Measurements from ENCODE around the gene KRTAP9-8.
"Not testable (repeated sequence)": the region's sequence is repeated elsewhere in the genome, so short reads cannot be mapped to it uniquely, and the experiment has no call there.

KRTAP9-8 gene

GRCh38 chr17:41275648-41276190 lies 37.9 kb downstream of the KRTAP9-8 start, which contains the start of gene KRTAP9-7:
KRTAP9-7 (plus strand) TSS chr17:41275698; CDS start chr17:41275698, 0 bp downstream.
- TF ChIP-seq POLR2AphosphoS5 (IDR thresholded peaks at IDR 0.05; ENCODE audit: low read depth, low read length); FOXP2 (optimal IDR thresholded peaks at IDR 0.05; ENCODE audit: borderline replicate concordance, extremely low read depth, extremely low read length, insufficient read depth): not testable (repeated sequence)
- TF ChIP-seq, protein P1, sequence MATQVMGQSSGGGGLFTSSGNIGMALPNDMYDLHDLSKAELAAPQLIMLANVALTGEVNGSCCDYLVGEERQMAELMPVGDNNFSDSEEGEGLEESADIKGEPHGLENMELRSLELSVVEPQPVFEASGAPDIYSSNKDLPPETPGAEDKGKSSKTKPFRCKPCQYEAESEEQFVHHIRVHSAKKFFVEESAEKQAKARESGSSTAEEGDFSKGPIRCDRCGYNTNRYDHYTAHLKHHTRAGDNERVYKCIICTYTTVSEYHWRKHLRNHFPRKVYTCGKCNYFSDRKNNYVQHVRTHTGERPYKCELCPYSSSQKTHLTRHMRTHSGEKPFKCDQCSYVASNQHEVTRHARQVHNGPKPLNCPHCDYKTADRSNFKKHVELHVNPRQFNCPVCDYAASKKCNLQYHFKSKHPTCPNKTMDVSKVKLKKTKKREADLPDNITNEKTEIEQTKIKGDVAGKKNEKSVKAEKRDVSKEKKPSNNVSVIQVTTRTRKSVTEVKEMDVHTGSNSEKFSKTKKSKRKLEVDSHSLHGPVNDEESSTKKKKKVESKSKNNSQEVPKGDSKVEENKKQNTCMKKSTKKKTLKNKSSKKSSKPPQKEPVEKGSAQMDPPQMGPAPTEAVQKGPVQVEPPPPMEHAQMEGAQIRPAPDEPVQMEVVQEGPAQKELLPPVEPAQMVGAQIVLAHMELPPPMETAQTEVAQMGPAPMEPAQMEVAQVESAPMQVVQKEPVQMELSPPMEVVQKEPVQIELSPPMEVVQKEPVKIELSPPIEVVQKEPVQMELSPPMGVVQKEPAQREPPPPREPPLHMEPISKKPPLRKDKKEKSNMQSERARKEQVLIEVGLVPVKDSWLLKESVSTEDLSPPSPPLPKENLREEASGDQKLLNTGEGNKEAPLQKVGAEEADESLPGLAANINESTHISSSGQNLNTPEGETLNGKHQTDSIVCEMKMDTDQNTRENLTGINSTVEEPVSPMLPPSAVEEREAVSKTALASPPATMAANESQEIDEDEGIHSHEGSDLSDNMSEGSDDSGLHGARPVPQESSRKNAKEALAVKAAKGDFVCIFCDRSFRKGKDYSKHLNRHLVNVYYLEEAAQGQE (IDR thresholded peaks at IDR 0.05; ENCODE audit: insufficient read depth in 1 of 2, low read depth in 2 of 2, low read length in 2 of 2), result not testable (repeated sequence)

GRCh38 chr17:41278176-41278955 lies 40.6 kb downstream of the KRTAP9-8 start:
- no peak for TF ChIP-seq FOXP2 (optimal IDR thresholded peaks at IDR 0.05; ENCODE audit: borderline replicate concordance, extremely low read depth, extremely low read length, insufficient read depth)
- TF ChIP-seq, protein P1 (IDR thresholded peaks at IDR 0.05; ENCODE audit: insufficient read depth in 1 of 2, low read depth in 2 of 2, low read length in 2 of 2), result no peak
- no peak for TF ChIP-seq SIN3A (IDR thresholded peaks at IDR 0.05; ENCODE audit: borderline replicate concordance, insufficient read depth, low read length)

DNA sequence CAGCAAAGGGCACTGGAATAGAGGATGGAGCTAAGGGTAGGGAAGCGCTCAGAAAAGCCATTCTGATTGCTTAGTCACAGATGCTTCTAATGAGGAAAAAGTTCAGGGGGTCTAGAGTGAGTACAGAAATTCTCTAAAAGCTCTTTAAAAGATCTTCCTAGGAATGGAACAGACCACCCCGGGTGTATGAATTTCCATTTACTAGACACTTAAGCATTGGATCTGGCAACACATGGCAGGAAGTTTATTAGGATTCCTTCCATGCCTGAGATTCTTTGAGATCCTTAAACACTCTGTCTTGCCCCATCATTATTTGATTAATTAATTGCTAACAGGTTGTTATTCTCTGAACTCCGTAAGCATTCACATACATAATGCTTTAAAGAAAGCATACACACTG lies 46.2 kb downstream of the KRTAP9-8 start:
- no peak for TF ChIP-seq TAF1 (IDR thresholded peaks at IDR 0.05; ENCODE audit: borderline replicate concordance, insufficient read depth, low read length)
- TF ChIP-seq, protein P1 (IDR thresholded peaks at IDR 0.05; ENCODE audit: insufficient read depth in 1 of 2, low read depth in 2 of 2, low read length in 2 of 2), result no peak

GRCh38 chr17:41284546-41284945 lies 46.7 kb downstream of the KRTAP9-8 start:
- TF ChIP-seq SIN3A (IDR thresholded peaks at IDR 0.05; ENCODE audit: borderline replicate concordance, insufficient read depth, low read length) (no peak), TAF1 (IDR thresholded peaks at IDR 0.05; ENCODE audit: borderline replicate concordance, insufficient read depth, low read length) (no peak), POLR2AphosphoS5 (IDR thresholded peaks at IDR 0.05; ENCODE audit: low read depth, low read length) (no peak), FOXP2 (optimal IDR thresholded peaks at IDR 0.05; ENCODE audit: borderline replicate concordance, extremely low read depth, extremely low read length, insufficient read depth) (no peak)
- TF ChIP-seq, protein P1 (IDR thresholded peaks at IDR 0.05; ENCODE audit: insufficient read depth in 1 of 2, low read depth in 2 of 2, low read length in 2 of 2), result no peak

- TF ChIP-seq TAF1 (IDR thresholded peaks at IDR 0.05; ENCODE audit: borderline replicate concordance, insufficient read depth, low read length) (no peak), SIN3A (IDR thresholded peaks at IDR 0.05; ENCODE audit: borderline replicate concordance, insufficient read depth, low read length) (no peak), POLR2AphosphoS5 (IDR thresholded peaks at IDR 0.05; ENCODE audit: low read depth, low read length) (no peak), FOXP2 (optimal IDR thresholded peaks at IDR 0.05; ENCODE audit: borderline replicate concordance, extremely low read depth, extremely low read length, insufficient read depth) (no peak)
- TF ChIP-seq, protein P1 (IDR thresholded peaks at IDR 0.05; ENCODE audit: insufficient read depth in 1 of 2, low read depth in 2 of 2, low read length in 2 of 2), result no peak
These were observed 49.3 kb downstream of the KRTAP9-8 start for GRCh38 chr17:41287050-41287449.

Data from PFSK-1 (cell line).